HEK293 (cell line): ENCODE data around the gene TTC34.

Experiments used
- CTCF ChIA-PET: fragments of 350-600 bp; formaldehyde crosslinking; extraction: SDS; loops from one replicate; lab custom pipeline; 2021; ENCODE audit warnings: antibody characterized with exemption; lab: Yijun Ruan, JAX
- POLR2A ChIA-PET: fragments of 300-600 bp; formaldehyde crosslinking; extraction: SDS; loops from one replicate; lab custom pipeline; 2020; ENCODE audit warnings: antibody characterized with exemption, inconsistent platforms; lab: Yijun Ruan, JAX
- H3K27ac ChIP-seq: fragments of 200-500 bp; sonication (Bioruptor generic); 2 replicates; pipeline ENCODE4 v1.5.1; 2014; ENCODE audit warnings: low read depth, low read length, control low read depth, inconsistent platforms; ENCODE audit errors: extremely low read depth
- H3K36me3 ChIP-seq, 2 experiments: fragments of 200-500 bp in 1 of 2; sonication (Bioruptor generic) in 1 of 2; 1 replicate in 1 of 2; 2 replicates in 1 of 2; pipeline ENCODE4 v1.5.1; 2014 to 2017; ENCODE audit warnings: inconsistent platforms in 2 of 2, low read length in 2 of 2; ENCODE audit not compliant: control insufficient read depth in 2 of 2, insufficient read depth in 1 of 2
- H3K4me1 ChIP-seq: fragments of 200-500 bp; sonication (Bioruptor generic); 2 replicates; pipeline ENCODE4 v1.5.1; 2014; ENCODE audit warnings: mild to moderate bottlenecking, low read length, inconsistent platforms; ENCODE audit not compliant: control insufficient read depth, insufficient read depth
- H3K4me3 ChIP-seq: 2 replicates; pipeline ENCODE4 v1.5.1; 2011; ENCODE audit warnings: low read depth, mild to moderate bottlenecking, control low read depth, low read length, moderate library complexity
- H3K9me3 ChIP-seq: fragments of 200-500 bp; sonication (Bioruptor generic); 2 replicates; pipeline ENCODE4 v1.5.1; 2014; ENCODE audit warnings: low read depth, low read length, inconsistent platforms; ENCODE audit not compliant: control insufficient read depth, insufficient read depth
- KLF7 ChIP-seq: fragments of 450-650 bp; formaldehyde crosslinking; IDR thresholded peaks from 2 replicates; pipeline ENCODE4 v1.5.1; 2016; ENCODE audit warnings: missing biosample characterization, missing genetic modification characterization, borderline replicate concordance
- ZBTB11 ChIP-seq: fragments of 450-650 bp; formaldehyde crosslinking; conservative IDR thresholded peaks from 2 replicates; pipeline ENCODE4 v1.5.1; 2016; ENCODE audit warnings: low read depth, missing biosample characterization, missing genetic modification characterization
- ZNF280D ChIP-seq: fragments of 450-650 bp; formaldehyde crosslinking; IDR thresholded peaks from 2 replicates; pipeline ENCODE4 v1.5.1; 2016; ENCODE audit warnings: missing biosample characterization, missing genetic modification characterization
- ZNF530 ChIP-seq: fragments of 450-650 bp; formaldehyde crosslinking; IDR thresholded peaks from 2 replicates; pipeline ENCODE4 v1.5.1; 2016; ENCODE audit warnings: low read depth, missing biosample characterization, missing genetic modification characterization
- ZNF580 ChIP-seq: fragments of 450-650 bp; formaldehyde crosslinking; IDR thresholded peaks from 2 replicates; pipeline ENCODE4 v1.5.1; 2016; ENCODE audit warnings: missing biosample characterization, missing genetic modification characterization
- ZNF707 ChIP-seq: fragments of 450-650 bp; formaldehyde crosslinking; IDR thresholded peaks from 2 replicates; pipeline ENCODE4 v1.5.1; 2016; ENCODE audit warnings: missing biosample characterization, missing genetic modification characterization
- ZNF76 ChIP-seq: fragments of 450-650 bp; formaldehyde crosslinking; IDR thresholded peaks from 2 replicates; pipeline ENCODE4; 2016; ENCODE audit warnings: low read depth, missing biosample characterization, missing genetic modification characterization, borderline replicate concordance
- ZSCAN16 ChIP-seq: fragments of 450-650 bp; formaldehyde crosslinking; IDR thresholded peaks from 2 replicates; pipeline ENCODE4 v1.5.1; 2016; ENCODE audit warnings: missing biosample characterization, missing genetic modification characterization
- TF ChIP-seq, protein P1 (sequence below): sonication (generic); formaldehyde crosslinking; IDR thresholded peaks from 2 replicates; pipeline ENCODE4 v1.8.1; 2022; ENCODE audit warnings: mild to moderate bottlenecking, moderate library complexity, missing genetic modification reagents
- TF ChIP-seq, protein P2 (sequence below): fragments of 450-650 bp; IDR thresholded peaks from 2 replicates; pipeline ENCODE4 v1.5.1; 2018; ENCODE audit warnings: missing biosample characterization, missing genetic modification characterization
- TF ChIP-seq, protein P3 (sequence below): fragments of 450-650 bp; formaldehyde crosslinking; IDR thresholded peaks from 2 replicates; pipeline ENCODE4 v1.5.1; 2016; ENCODE audit warnings: missing biosample characterization, missing genetic modification characterization, borderline replicate concordance
- TF ChIP-seq, protein P4 (sequence below): fragments of 450-650 bp; formaldehyde crosslinking; IDR thresholded peaks from 2 replicates; pipeline ENCODE4 v1.5.1; 2016; ENCODE audit warnings: missing biosample characterization, missing genetic modification characterization

TTC34 gene

GRCh38 chr1:2593251-2593878 is 208.1 kb downstream of the TTC34 start:
- no peak for TF ChIP-seq ZNF530 (tag by site-specific recombination)
- no peak for TF ChIP-seq ZNF76 (tag by site-specific recombination)
- no peak for TF ChIP-seq KLF7 (tag by site-specific recombination)
- TF ChIP-seq ZNF580 (tag by site-specific recombination) = no peak
- TF ChIP-seq, protein P1, sequence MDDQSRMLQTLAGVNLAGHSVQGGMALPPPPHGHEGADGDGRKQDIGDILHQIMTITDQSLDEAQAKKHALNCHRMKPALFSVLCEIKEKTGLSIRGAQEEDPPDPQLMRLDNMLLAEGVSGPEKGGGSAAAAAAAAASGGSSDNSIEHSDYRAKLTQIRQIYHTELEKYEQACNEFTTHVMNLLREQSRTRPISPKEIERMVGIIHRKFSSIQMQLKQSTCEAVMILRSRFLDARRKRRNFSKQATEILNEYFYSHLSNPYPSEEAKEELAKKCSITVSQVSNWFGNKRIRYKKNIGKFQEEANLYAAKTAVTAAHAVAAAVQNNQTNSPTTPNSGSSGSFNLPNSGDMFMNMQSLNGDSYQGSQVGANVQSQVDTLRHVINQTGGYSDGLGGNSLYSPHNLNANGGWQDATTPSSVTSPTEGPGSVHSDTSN = no peak
- no peak for TF ChIP-seq ZSCAN16 (tag by site-specific recombination)
- TF ChIP-seq, protein P2, sequence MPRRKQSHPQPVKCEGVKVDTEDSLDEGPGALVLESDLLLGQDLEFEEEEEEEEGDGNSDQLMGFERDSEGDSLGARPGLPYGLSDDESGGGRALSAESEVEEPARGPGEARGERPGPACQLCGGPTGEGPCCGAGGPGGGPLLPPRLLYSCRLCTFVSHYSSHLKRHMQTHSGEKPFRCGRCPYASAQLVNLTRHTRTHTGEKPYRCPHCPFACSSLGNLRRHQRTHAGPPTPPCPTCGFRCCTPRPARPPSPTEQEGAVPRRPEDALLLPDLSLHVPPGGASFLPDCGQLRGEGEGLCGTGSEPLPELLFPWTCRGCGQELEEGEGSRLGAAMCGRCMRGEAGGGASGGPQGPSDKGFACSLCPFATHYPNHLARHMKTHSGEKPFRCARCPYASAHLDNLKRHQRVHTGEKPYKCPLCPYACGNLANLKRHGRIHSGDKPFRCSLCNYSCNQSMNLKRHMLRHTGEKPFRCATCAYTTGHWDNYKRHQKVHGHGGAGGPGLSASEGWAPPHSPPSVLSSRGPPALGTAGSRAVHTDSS (tag by site-specific recombination) = no peak
- no peak for TF ChIP-seq ZNF280D
- TF ChIP-seq ZBTB11 (tag by site-specific recombination) = no peak
- TF ChIP-seq ZNF707 (tag by site-specific recombination) = no peak
- TF ChIP-seq, protein P3, sequence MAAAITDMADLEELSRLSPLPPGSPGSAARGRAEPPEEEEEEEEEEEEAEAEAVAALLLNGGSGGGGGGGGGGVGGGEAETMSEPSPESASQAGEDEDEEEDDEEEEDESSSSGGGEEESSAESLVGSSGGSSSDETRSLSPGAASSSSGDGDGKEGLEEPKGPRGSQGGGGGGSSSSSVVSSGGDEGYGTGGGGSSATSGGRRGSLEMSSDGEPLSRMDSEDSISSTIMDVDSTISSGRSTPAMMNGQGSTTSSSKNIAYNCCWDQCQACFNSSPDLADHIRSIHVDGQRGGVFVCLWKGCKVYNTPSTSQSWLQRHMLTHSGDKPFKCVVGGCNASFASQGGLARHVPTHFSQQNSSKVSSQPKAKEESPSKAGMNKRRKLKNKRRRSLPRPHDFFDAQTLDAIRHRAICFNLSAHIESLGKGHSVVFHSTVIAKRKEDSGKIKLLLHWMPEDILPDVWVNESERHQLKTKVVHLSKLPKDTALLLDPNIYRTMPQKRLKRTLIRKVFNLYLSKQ (tag by site-specific recombination) = no peak
- TF ChIP-seq, protein P4, sequence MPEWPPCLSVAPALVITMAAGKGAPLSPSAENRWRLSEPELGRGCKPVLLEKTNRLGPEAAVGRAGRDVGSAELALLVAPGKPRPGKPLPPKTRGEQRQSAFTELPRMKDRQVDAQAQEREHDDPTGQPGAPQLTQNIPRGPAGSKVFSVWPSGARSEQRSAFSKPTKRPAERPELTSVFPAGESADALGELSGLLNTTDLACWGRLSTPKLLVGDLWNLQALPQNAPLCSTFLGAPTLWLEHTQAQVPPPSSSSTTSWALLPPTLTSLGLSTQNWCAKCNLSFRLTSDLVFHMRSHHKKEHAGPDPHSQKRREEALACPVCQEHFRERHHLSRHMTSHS (tag by site-specific recombination) = no peak
- POLR2A ChIA-PET = no interaction called here
- H3K4me1 ChIP-seq = no peaks in the 10 kb centered on the region
- H3K36me3 ChIP-seq = peaks cover 0 to 16% of the 10 kb centered on the region in 2 experiments; a peak in 1 of 3 replicates
- no peak overlapping the region for H3K4me3 ChIP-seq
- no peak overlapping the region for H3K27ac ChIP-seq
- no peaks in the 10 kb centered on the region for H3K9me3 ChIP-seq
- CTCF ChIA-PET = no interaction called here
